Testis (tissue), 3 donors: ENCODE data around the gene DOLK. TPM values are rescaled to one million over a fixed set of nuclear protein-coding genes. Genes with fewer than 3 reads are reported as not detected.

ENCODE experiments used
- DNase-seq: peaks from one replicate; pipeline ENCODE4 v3.0.0-alpha.2; 2019
- H3K27ac ChIP-seq, 2 donors: fragments of 200-600 bp; sonication (generic); one replicate each; pipeline ENCODE4 v1.5.1; 2019
- H3K27me3 ChIP-seq: fragments of 200-600 bp; sonication (generic); one replicate; pipeline ENCODE4 v1.5.1; 2019
- H3K36me3 ChIP-seq: fragments of 200-600 bp; sonication (generic); one replicate; pipeline ENCODE4 v1.5.1; 2017; ENCODE audit warnings: low read depth; ENCODE audit errors: missing control alignments
- H3K4me1 ChIP-seq: fragments of 200-600 bp; sonication (generic); one replicate; pipeline ENCODE4 v1.5.1; 2019
- H3K4me3 ChIP-seq, 2 donors: fragments of 200-600 bp; sonication (generic); one replicate each; pipeline ENCODE4 v1.5.1; 2017 to 2019
- H3K9me3 ChIP-seq: fragments of 200-600 bp; sonication (generic); one replicate; pipeline ENCODE4 v1.5.1; 2017
- POLR2A ChIP-seq: fragments of 450-650 bp; IDR thresholded peaks from one replicate; pipeline ENCODE4 v1.6.1; 2017; ENCODE audit warnings: antibody characterized with exemption, mild to moderate bottlenecking, moderate library complexity
- WGBS, 2 donors: methylation state at CpG; one replicate each; pipeline ENCODE4 v1.1.5; 2018; 5-methylcytosine and 5-hydroxymethylcytosine counted together
- intact Hi-C: fragments of 100-400 bp; cut with DNase I; formaldehyde crosslinking; loops from one replicate; pipeline ENCODE4 v1.15.1; 2023; ENCODE audit warnings: low total_unique reads
- polyA plus RNA-seq: library from polyadenylated mRNA; stranded (reverse); fragments of 350-450 nt; fragmentation: Illumina TruSeq; extraction: RNeasy Lipid Tissue Mini Kit (QIAGEN cat#74804); gene quantifications from one replicate; pipeline ENCODE4 v1.2.3, GENCODE V29; 2014; ENCODE audit warnings: low read depth, low replicate concordance; ENCODE audit not compliant: insufficient read depth
- total RNA-seq, 2 donors: library from RNA; depleted of rRNA; stranded (reverse); fragments of >200 nt; gene quantifications; one replicate each; pipeline ENCODE4 v1.2.3, GENCODE V29; 2016
- TF ChIP-seq, protein P1 (sequence below), 3 experiments: fragments of 450-650 bp in 2 of 3; fragments of 200-600 bp in 1 of 3; sonication (generic) in 1 of 3; IDR thresholded peaks; one replicate each; pipeline ENCODE4 v1.5.1; 2016 to 2019; ENCODE audit warnings: antibody characterized with exemption in 3 of 3, mild to moderate bottlenecking in 2 of 3, moderate library complexity in 1 of 3

The DOLK gene
- total and polyA plus RNA-seq, 3 donors from 2014 or later = 26.4 to 36.9 (median 29.4) TPM

DNA sequence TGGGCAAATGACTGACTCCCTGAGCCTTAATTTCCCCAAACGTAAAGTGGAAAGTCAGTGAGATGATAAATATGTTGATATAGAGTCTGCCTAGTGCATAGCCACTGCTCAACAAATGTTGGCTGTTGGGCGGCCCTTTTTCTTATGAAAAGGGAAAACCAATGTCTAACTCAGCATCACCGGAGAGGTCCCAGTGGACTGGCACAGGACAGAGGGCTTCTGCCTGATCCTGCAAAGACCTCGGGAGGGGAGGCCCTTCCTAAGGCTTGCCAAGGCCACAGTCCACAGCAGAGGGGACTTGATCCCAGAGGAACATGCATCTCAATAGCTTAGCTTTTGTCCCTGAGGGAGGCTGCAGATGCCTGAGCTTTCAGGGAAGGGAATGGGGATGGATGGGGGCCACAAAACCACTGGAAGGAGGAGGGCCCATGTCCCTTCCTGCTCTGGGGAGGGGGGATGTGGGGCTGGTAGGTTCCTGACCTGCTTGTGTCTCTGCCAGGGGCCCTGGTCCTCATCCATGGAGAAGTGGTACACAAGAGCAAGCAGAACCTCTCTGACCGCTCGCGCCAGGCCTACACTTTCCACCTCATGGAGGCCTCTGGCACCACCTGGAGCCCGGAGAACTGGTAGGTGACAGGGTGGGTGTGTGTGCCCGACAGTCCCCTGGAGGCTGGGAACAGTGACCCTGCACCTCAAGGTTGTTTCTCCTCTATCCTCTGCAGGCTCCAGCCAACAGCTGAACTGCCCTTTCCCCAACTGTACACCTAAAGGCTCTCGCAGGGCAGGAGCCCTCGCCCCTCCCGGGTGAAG lies 6.3 kb downstream of the DOLK start:
- H3K27ac ChIP-seq = no peak overlapping the region
- intact Hi-C loops = loop anchor here (5.0 kb wide), 1 partner anchor 79 kb away; no protein-coding TSS in a partner anchor
- no peak overlapping the region for H3K4me3 ChIP-seq
- no peaks in the 10 kb centered on the region for H3K9me3 ChIP-seq
- H3K36me3 ChIP-seq = no peaks in the 10 kb centered on the region
- peaks cover 10% of the 10 kb centered on the region for H3K4me1 ChIP-seq
- no peaks in the 10 kb centered on the region for H3K27me3 ChIP-seq
- 82 to 84% methylated on average over 10 to 12 of the region's 12 CpGs for WGBS, 2 donors
- TF ChIP-seq POLR2A = no peak
- TF ChIP-seq, protein P1, sequence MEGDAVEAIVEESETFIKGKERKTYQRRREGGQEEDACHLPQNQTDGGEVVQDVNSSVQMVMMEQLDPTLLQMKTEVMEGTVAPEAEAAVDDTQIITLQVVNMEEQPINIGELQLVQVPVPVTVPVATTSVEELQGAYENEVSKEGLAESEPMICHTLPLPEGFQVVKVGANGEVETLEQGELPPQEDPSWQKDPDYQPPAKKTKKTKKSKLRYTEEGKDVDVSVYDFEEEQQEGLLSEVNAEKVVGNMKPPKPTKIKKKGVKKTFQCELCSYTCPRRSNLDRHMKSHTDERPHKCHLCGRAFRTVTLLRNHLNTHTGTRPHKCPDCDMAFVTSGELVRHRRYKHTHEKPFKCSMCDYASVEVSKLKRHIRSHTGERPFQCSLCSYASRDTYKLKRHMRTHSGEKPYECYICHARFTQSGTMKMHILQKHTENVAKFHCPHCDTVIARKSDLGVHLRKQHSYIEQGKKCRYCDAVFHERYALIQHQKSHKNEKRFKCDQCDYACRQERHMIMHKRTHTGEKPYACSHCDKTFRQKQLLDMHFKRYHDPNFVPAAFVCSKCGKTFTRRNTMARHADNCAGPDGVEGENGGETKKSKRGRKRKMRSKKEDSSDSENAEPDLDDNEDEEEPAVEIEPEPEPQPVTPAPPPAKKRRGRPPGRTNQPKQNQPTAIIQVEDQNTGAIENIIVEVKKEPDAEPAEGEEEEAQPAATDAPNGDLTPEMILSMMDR (IDR thresholded peaks at IDR 0.05) = no peak
- DNase-seq = no peak

DNA sequence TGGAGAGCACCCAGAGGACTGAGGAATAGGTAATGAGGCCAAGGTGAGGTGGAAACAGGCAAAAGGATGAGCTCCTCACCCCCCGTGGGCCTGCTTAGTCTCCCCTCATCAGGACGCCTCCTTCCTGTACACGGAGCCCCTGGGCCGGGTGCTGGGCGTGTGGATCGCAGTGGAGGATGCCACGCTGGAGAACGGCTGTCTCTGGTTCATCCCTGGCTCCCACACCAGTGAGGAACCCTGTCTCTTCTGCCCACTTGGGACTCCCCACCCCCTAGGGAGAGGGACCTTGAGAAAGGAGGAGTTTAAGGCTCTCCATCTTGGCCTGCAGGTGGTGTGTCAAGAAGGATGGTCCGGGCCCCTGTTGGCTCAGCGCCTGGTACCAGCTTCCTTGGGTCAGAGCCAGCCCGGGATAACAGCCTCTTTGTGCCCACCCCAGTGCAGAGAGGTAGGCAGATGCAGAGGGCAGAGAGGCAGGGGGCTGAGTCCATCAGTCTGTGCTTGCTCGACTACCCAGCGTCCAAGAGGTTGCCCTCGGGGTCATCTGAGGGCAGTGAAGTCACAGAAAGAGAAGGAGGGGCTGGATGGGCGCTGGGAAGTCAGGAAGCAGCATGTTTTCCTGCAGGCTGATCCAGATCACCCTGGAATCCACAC lies 7.0 kb downstream of the DOLK start:
- H3K27ac ChIP-seq = no peak overlapping the region
- H3K27me3 ChIP-seq = no peaks in the 10 kb centered on the region
- H3K9me3 ChIP-seq = no peaks in the 10 kb centered on the region
- intact Hi-C loops = loop anchor here (5.0 kb wide), 1 partner anchor 78 kb away; no protein-coding TSS in a partner anchor
- WGBS, 2 donors = 73 to 77% methylated on average over 14 to 15 of the region's 15 CpGs
- no peak overlapping the region for H3K4me3 ChIP-seq
- DNase-seq = no peak
- H3K4me1 ChIP-seq = peaks cover 7% of the 10 kb centered on the region
- H3K36me3 ChIP-seq = no peaks in the 10 kb centered on the region
- TF ChIP-seq POLR2A = no peak
- TF ChIP-seq, protein P1 (IDR thresholded peaks at IDR 0.05) = no peak

DNA sequence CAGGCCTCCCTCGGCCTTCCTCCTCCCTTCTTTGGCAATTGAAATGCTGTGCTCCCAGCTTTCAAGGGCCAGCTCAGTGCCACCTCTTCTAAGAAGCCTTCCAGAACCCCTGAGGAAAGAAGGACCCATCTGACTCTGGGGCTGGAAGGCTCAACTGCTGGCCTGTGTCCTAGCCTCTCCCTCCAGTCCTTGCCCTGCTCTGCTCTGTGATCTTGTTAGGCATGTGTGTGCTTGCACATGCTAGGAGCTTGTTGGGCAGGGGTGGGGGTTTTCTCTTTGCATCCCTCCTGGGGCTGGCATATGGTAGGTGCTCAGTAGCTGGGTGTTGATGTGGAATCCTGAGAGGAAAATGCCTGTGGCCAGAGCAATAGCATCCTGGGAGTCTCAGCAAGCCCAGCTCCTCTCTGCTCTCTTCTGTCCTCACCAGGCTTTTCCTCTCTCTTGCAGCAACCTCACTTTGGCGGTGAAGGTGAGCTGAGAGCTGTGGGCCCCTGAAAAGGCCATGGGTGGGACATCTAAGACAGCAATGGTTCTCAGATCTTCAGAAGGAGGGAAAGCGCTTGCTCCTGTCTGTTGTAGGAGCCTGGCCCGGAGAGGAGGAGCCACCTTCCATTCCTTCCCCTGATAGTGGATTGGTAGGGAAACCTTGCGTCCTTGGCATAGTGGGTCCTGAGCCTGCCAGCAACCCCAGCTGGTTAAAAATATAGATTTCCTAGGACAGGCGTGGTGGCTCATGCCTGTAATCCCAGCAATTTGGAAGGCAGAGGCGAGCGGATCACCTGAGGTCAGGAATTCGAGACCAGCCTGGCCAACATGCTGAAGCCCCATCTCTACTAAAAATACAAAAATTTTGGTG lies 9.9 kb downstream of the DOLK start:
- H3K27me3 ChIP-seq = no peaks in the 10 kb centered on the region
- H3K36me3 ChIP-seq = no peaks in the 10 kb centered on the region
- 76 to 79% methylated on average over 5 to 9 of the region's 9 CpGs for WGBS, 2 donors
- H3K4me1 ChIP-seq = peaks cover 5% of the 10 kb centered on the region
- no peak overlapping the region for H3K27ac ChIP-seq
- intact Hi-C loops = no loop called here
- TF ChIP-seq, protein P1 (IDR thresholded peaks at IDR 0.05) = no peak
- TF ChIP-seq POLR2A = no peak
- no peak for DNase-seq
- no peak overlapping the region for H3K4me3 ChIP-seq
- no peaks in the 10 kb centered on the region for H3K9me3 ChIP-seq

DNA sequence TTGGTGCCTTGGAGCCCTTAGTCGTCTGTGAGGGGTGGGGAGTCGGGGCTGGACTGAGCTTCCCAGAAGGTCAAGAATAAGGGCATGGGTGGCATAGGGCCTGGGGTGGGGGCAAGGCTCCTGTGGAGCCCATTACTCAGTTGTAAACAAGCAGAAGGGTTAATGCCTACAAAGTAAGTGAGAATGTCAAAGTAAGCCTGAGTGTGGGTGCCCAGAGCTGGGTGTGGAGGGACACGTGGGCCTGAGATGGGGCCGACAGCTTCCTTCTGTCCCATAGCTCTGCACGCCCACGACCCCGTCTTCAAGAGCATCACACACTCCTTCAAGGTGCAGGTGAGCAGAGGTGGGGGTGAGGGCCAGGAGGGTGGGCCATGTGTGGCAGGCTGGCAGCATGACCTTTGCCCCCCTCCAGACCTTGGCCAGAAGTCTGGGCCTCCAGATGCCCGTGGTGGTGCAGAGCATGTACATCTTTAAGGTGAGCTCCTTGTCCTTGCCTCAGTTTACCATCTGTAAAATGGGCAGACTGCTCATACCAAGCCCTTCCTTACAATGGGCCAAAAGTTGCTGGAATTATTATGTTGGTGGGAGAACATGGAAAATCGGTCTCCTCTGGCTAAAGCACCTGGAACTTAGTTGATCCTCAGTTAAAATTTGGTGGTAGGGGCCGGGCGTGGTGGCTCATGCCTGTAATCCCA lies 11.1 kb downstream of the DOLK start:
- no peaks in the 10 kb centered on the region for H3K36me3 ChIP-seq
- no peak for DNase-seq
- intact Hi-C loops = no loop called here
- H3K9me3 ChIP-seq = no peaks in the 10 kb centered on the region
- no peak overlapping the region for H3K4me3 ChIP-seq
- WGBS, 2 donors = 91% methylated on average over 11 of the region's 11 CpGs
- peaks cover 5% of the 10 kb centered on the region for H3K4me1 ChIP-seq
- no peak overlapping the region for H3K27ac ChIP-seq
- no peaks in the 10 kb centered on the region for H3K27me3 ChIP-seq
- no peak for TF ChIP-seq POLR2A
- TF ChIP-seq, protein P1 (IDR thresholded peaks at IDR 0.05) = no peak
